HG02973 (cell line): Measurements from ENCODE around the gene SIM2.

ENCODE experiments used
- ATAC-seq: cut with Tn5 transposase; IDR thresholded peaks from one replicate; pipeline ENCODE4 v1.9.1; 2021; ENCODE audit warnings: moderate library complexity; ENCODE audit not compliant: unreplicated experiment

SIM2 gene

DNA sequence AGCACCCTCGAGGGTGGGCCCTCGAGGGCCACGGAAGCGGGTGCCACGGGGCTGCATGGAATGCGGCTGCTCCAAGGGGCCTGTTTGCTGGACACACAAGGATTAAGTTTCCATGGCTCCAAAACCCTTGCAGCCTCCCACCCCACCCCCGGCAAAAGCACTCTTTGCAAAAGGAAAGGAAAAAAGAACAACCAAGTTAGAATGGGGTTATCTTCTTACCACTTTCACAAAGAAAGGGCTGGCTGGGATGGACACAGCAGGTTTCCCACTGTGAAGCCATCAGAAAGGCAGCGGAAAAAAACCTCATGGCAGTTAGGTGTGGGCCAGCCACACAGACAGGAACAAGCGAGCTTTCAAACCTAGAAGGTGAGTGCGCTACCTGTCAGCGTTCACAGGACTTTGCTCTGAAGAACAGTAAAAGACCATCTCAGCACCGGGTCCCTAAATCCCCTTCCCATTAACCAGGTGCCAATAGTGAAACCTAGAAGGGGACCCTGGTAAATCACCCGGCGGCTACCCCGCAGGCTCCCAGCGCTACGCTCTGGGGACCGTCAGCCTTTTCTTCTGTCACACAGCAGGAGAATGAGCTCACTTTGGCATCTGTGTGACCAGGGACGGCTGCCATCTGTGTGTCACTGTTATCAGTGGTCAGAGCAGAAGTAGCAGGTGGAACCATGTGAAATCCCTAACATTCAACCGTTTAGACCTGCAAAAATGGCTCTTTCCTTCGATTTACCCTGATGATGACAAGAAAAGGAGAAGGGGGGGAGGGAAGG lies 93.0 kb downstream of the SIM2 start:
- no peak for ATAC-seq

DNA sequence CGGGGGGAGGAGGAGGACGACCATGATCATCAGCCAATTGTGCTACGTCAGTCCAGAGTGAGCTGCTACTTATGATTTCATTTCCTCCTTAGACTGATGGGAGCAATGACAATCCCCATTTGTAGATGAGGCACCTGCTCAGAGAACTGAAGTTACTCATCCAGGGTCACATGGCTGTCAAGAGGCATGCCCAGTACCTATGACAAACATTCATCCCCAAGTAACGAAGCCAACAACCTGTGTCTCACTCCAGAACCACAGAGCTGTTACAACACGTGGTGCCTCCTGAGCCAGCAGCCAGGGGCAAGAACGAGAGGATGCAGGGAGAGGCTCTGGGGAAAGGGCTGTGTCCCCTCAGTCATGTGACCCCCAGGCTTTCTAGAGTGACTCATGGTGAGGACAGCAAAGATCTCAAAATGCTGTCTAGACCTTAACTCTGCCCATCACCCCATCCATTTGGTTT lies 93.6 kb downstream of the SIM2 start:
- no peak for ATAC-seq

DNA sequence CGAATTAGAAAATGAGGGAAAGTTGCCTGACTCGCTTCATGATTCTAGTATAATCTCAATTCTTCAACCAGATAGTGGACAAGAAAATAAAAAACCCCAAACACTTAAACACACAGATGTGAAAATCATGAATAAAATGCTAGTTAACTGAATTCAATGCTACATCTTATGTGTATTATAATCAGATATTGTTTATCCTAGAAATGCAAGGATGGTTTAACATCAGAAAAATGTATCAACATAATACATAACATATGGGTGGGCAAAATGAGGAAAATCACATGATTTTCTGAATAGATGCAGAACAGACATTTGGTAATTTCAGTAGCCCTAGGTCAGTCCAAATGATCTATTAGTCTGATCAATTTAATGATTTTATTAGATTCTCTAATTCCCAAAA lies 97.2 kb downstream of the SIM2 start:
- ATAC-seq, result no peak

DNA sequence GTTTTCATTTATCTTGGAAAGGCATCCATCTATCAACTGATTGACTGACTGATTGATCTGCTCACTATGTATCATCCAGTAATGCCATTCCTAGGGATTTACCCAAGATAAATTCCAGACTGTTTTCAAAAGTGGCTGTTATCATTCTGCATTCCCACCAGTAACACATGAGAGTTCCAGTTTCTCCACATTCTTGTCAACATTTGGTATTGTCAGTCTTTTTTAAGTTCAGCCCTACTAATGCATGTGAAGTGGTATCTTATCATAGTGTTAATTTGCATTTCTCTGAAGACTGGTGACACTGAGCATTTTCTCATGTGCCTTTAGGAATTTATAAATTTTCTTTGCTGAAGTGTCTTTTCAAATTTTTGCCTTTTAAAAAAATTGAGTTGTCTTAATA lies 99.6 kb downstream of the SIM2 start:
- ATAC-seq, result no peak
